ENCODE results near the gene EPN2.

The EPN2 gene

GRCh38 chr17:19331543-19332245 lies 94.5 kb downstream of the EPN2 start:
- TF ChIP-seq TAF1 (IDR thresholded peaks at IDR 0.05; ENCODE audit: borderline replicate concordance, insufficient read depth, low read length) (no peak), SIN3A (IDR thresholded peaks at IDR 0.05; ENCODE audit: borderline replicate concordance, insufficient read depth, low read length) (no peak), POLR2AphosphoS5 (IDR thresholded peaks at IDR 0.05; ENCODE audit: low read depth, low read length) (no peak), FOXP2 (optimal IDR thresholded peaks at IDR 0.05; ENCODE audit: borderline replicate concordance, extremely low read depth, extremely low read length, insufficient read depth) (no peak), REST (IDR thresholded peaks at IDR 0.05; ENCODE audit: insufficient read depth in 1 of 2, low read depth in 2 of 2, low read length in 2 of 2) (no peak)

DNA sequence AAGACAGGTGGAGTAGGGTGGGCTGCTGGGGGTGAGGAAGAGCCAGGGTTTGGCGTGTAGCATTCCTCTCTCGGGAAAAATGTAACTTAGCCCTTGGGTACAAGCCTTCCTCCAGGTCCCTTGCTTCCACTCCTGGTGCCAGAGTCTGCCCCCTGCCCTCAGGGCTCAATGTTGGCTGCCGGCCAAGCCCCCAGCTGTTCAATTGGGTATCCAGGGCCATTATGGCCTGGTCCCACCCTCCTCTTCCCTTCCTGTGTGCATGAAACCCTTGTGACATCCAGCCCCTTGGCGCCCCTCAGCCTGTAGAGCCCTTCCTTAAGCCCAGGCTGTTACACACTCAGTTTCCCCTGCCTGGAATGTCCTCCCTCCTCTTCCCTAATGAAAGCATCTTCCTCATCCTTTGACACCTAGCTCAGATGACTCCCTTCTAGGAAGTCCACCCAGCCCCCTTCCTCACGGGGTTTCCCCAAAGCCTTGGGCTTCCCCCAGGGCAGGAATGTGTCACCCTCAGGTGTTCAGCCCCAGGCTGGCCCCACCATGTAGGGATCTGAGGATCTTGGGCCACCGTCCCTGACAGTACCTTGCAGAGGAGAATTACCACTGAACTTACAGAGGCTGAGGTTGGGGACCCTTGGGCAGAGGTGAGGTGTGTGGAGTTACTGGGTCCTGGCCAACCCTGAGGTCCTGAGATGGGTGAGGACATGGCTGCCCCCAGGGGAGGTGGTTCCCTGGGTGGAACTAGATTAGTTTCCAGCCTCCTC lies 95.4 kb downstream of the EPN2 start:
- TF ChIP-seq TAF1 (IDR thresholded peaks at IDR 0.05; ENCODE audit: borderline replicate concordance, insufficient read depth, low read length) (no peak), POLR2AphosphoS5 (IDR thresholded peaks at IDR 0.05; ENCODE audit: low read depth, low read length) (no peak), SIN3A (IDR thresholded peaks at IDR 0.05; ENCODE audit: borderline replicate concordance, insufficient read depth, low read length) (no peak), REST (IDR thresholded peaks at IDR 0.05; ENCODE audit: insufficient read depth in 1 of 2, low read depth in 2 of 2, low read length in 2 of 2) (no peak), FOXP2 (optimal IDR thresholded peaks at IDR 0.05; ENCODE audit: borderline replicate concordance, extremely low read depth, extremely low read length, insufficient read depth) (no peak)

- no peak for TF ChIP-seq SIN3A (IDR thresholded peaks at IDR 0.05; ENCODE audit: borderline replicate concordance, insufficient read depth, low read length)
- no peak for TF ChIP-seq TAF1 (IDR thresholded peaks at IDR 0.05; ENCODE audit: borderline replicate concordance, insufficient read depth, low read length)
Measured at GRCh38 chr17:19333132-19333440, 95.9 kb downstream of the EPN2 start.

GRCh38 chr17:19333736-19334290 lies 96.6 kb downstream of the EPN2 start:
- no peak for TF ChIP-seq TAF1 (IDR thresholded peaks at IDR 0.05; ENCODE audit: borderline replicate concordance, insufficient read depth, low read length)

DNA sequence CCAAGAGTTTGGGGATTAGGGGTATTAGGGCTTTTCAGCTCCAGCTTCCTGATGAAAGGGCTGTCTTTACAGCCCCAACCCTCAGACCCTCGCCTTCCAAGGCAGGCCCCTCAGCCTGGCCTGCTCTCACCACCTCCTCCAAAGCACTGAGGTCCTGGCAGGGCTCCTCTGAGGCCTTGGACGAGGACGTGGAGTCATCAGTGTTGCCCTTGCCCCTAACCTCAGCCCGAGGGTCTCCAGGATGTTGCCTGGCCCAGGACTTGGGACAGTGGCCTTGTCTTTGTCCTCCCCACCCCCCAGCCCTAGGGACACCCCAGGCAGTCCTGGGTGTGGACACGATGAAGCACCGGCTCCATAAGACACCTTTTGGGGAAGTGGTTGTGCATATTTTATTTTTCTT lies 97.2 kb downstream of the EPN2 start:
- TF ChIP-seq SIN3A (IDR thresholded peaks at IDR 0.05; ENCODE audit: borderline replicate concordance, insufficient read depth, low read length) (no peak), POLR2AphosphoS5 (IDR thresholded peaks at IDR 0.05; ENCODE audit: low read depth, low read length) (no peak), TAF1 (IDR thresholded peaks at IDR 0.05; ENCODE audit: borderline replicate concordance, insufficient read depth, low read length) (no peak), FOXP2 (optimal IDR thresholded peaks at IDR 0.05; ENCODE audit: borderline replicate concordance, extremely low read depth, extremely low read length, insufficient read depth) (no peak), REST (IDR thresholded peaks at IDR 0.05; ENCODE audit: insufficient read depth in 1 of 2, low read depth in 2 of 2, low read length in 2 of 2) (no peak)
